ENCODE data around the gene ENOX2. TPM values are rescaled to one million over a fixed set of nuclear protein-coding genes. Genes with fewer than 3 reads are reported as not detected.
"Not testable (repeated sequence)": the region's sequence is repeated elsewhere in the genome, so short reads cannot be mapped to it uniquely, and the experiment has no call there.

ENOX2 gene
- polyA plus RNA-seq, 4 donors, result 5.7 to 17.4 (median 16.1) TPM

- DNase-seq (ENCODE audit: low read depth in 4 of 4, low spot score in 2 of 4), result no peak
Observed at GRCh38 chrX:130829526-130830515, 73.2 kb downstream of the ENOX2 start.

GRCh38 chrX:130828641-130829040, 74.4 kb downstream of the ENOX2 start:
- DNase-seq (ENCODE audit: low read depth in 4 of 4, low spot score in 2 of 4), result no peak

- no peak for DNase-seq (ENCODE audit: low read depth in 4 of 4, low spot score in 2 of 4)
Observed at GRCh38 chrX:130827648-130828047, 75.4 kb downstream of the ENOX2 start.

GRCh38 chrX:130826249-130826648, 76.8 kb downstream of the ENOX2 start:
- no peak for DNase-seq (ENCODE audit: low read depth in 4 of 4, low spot score in 2 of 4)

DNA sequence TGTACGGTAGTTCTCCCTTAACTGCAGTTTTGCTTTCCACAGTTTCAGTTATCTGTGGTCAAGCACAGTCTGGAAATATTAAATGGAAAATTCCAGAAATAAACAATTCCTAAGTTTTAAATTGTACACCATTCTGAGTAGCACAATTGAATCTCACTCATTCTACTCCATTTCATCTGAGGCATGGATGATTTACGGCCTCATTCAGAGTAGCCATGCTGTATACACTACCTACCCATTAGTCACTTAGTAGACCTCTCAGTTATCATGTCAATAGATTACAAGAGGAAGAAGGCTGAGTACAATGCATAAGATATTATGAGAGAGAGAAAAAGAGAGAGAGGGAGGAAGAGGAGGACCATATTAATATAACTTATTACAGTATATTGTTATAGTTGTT, 77.5 kb downstream of the ENOX2 start:
- DNase-seq (ENCODE audit: low read depth in 4 of 4, low spot score in 2 of 4), result no peak

- DNase-seq (ENCODE audit: low read depth in 4 of 4, low spot score in 2 of 4), result not testable (repeated sequence)
Observed at GRCh38 chrX:130819367-130819766, 83.6 kb downstream of the ENOX2 start.

DNA sequence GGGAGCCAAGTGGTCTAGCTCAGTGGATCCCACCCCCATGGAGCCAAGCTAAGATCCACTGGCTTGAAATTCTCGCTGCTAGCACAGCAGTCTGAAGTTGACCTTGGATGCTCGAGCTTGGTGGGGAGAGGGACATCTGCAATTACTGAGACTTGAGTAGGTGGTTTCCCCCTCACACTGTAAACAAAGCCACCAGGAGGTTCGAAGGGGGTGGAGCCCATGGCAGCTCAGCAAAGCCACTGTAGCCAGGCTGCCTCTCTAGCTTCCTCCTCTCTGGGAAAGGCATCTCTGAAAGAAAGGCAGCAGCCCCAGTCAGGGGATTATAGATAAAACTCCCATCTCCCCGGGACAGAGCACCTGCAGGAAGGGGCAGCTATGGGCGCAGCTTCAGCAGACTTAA, 89.1 kb downstream of the ENOX2 start:
- not testable (repeated sequence) for DNase-seq (ENCODE audit: low read depth in 4 of 4, low spot score in 2 of 4)

GRCh38 chrX:130810561-130810960, 92.4 kb downstream of the ENOX2 start:
- DNase-seq (ENCODE audit: low read depth in 4 of 4, low spot score in 2 of 4), result no peak

DNA sequence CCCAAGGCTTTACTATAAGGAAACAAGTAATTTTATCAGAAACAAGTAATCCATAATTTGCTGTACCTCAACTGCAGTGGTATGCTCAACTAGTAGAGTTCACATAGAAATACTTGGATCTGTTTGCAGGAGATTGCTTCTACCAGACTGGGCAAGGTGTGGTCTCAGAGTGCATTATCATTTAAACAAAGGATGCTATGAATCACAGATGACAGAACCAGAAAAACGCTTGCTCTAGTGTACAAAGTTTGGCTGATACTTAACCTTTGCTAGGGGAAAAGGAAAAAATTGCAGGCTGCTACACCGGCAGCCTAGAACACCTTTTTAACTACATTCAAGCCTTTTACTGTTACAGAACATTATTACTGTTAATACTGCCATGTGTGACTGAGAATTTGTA, 97.1 kb downstream of the ENOX2 start:
- no peak for DNase-seq (ENCODE audit: low read depth in 4 of 4, low spot score in 2 of 4)

DNA sequence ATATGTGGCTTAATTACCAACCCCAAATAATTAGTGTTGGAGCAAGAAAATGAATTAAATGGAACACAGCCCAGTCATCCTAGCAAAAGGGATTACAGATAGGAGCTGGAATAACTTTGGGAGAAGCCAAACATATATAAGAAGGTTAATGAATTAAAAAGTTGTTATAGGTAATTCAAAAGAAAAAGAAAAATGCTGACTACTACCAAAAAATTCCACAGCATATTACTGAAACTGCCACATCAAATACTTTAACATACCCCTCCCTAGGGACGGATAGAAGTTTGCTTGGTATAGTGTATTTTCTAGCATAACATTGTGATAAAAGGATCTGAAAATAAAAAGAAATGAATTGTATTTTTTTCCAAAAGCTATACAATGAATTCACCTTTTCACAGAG, 99.5 kb downstream of the ENOX2 start:
- no peak for DNase-seq (ENCODE audit: low read depth in 4 of 4, low spot score in 2 of 4)

DNA sequence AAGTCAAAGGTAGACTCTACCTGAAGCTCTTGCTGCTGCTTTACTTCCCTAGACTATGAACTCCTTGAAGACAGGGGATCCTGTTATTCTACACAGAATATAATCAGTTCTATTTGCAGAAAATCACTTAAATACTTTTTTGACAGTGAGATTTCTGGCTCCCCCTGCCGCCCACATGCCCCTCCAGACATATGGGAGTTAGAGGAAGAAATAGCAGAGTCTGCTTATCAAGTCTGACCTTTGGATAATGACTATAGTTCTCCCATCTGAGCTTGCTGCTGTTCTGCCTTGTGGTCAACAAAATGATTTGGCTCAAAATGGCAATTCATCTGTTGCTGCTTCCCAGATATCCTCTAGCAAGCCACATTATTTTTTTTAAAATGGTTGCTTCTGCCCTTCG, 101.1 kb downstream of the ENOX2 start:
- DNase-seq (ENCODE audit: low read depth in 4 of 4, low spot score in 2 of 4), result no peak

DNA sequence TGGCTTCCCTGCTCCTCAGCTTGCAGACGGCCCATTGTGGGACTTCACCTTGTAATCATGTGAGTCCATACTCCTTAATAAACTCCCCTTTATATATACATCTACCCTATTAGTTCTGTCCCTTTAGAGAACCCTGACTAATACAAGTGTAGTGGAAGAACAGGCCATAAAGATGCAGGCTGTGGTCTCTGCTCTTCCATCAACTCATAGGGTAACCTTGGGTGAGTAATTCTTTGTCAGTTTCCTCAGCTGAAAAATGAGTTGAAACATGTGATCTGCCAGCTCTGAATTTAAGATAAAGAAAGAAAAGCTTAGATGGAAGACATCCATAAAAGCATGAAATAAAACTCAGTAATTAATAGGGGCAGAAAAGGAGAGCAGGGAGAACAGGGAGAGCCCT, 103.6 kb downstream of the ENOX2 start:
- no peak for DNase-seq (ENCODE audit: low read depth in 4 of 4, low spot score in 2 of 4)

DNA sequence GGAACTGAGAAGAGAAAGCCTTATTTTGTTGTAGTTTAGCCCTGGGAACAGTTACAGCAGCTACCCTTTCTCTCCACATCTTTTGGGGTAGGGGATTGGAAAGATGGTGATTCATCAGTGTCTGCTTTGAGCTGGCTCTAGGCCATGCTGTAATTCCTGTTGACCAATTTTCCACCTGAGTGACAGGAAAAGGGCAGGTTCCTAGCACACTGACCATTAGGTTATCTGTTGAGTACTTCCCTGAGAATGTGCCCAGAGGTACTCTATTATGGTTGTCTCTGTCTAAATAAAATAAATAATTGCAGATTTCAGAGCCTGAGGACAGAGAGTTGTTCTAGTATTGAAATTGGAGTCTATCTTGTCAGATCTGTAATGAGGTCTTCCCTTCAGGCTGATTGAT, 109.0 kb downstream of the ENOX2 start:
- no peak for DNase-seq (ENCODE audit: low read depth in 4 of 4, low spot score in 2 of 4)

DNA sequence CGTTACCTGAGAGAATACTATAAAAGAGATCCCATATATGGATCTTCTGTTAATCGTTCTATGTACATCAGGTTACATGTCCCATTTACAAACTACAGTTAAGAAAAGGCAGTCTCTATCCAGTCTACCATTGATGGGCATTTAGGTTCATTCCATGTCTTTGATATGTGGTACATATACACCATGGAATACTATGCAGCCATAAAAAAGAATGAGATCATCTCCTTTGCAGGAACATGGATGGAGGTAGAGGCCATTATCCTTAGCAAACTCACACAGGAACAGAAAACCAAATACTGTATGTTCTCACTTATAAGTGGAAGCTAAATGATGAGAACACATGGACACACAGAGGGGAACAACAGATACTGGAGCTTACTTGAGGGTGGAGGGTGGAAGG, 111.1 kb downstream of the ENOX2 start:
- DNase-seq (ENCODE audit: low read depth in 4 of 4, low spot score in 2 of 4), result not testable (repeated sequence)

DNA sequence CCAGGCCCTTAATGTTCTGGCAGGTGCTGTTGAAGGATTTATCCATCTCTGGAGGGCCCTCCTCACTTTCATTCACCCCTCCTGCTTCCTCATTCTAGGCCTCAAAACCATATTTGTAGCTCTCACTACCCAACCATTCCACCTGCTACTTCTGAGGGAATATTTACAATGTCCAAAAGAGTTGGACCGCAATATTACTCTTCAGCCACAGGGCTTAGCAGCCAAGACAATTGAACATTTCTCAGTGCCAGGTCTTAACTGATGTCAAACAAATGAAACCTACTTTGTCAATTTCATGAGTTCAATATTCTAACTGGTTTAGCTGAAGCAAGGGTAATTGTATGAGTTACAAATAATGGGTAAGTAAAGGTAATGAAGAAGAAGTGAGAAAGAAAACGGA, 113.2 kb downstream of the ENOX2 start:
- DNase-seq (ENCODE audit: low read depth in 4 of 4, low spot score in 2 of 4), result no peak

- no peak for DNase-seq (ENCODE audit: low read depth in 4 of 4, low spot score in 2 of 4)
Observed at GRCh38 chrX:130788786-130789581, 114.0 kb downstream of the ENOX2 start.

DNA sequence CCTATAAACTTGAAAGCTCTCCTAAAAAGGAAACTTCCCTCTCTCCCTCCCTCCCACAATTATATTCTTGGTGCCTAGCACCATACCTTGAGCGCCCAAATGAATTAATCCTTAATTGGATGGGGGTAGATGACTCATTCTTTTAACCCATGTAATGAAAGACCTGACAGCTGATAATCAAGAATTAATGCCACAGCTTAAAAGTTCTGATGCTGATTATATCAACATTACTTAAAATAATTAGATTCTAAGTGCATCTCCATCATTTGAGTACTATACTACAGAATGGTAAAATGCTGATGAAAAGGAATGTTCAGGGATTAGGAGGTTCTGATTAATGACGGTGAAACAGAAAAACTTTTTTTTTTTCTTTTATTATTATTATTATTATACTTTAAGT, 117.0 kb downstream of the ENOX2 start:
- no peak for DNase-seq (ENCODE audit: low read depth in 4 of 4, low spot score in 2 of 4)

DNA sequence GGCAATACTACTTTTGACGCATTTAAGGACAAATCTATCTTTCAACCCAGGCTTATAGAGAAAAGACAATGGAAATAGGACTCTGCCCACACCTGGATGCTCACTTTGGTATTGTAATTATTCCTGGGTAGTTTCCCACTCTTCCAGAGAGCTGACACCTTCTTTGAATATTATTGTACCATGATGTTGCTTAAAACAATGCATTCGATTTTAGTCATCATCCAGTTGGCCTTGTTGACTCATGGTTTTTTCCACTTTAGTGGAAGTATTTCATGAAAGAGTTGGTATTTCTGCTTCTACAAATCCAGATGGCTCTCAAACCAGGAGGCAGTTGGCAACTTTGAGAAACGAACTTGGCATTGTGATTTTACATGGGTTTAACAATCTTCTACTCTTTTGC, 124.2 kb downstream of the ENOX2 start:
- no peak for DNase-seq (ENCODE audit: low read depth in 4 of 4, low spot score in 2 of 4)

DNA sequence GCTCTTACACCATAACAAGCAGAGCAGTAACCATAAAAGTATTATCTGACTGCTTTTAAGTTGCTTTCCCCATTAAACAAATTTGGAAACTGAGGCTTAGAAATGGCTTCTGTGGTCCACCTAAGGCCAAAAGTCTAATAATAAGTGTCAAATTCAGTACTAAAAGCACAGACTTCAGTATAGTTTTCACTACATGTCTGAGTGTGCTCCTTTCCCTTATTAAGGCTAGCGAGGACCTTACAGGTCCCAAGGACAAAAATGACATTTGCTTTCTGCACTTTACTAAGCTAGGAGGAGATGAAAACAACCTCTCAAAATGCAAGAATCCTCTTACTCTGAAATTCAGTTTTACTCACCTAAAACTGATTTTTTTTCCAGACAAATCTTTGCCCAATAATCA, 127.2 kb downstream of the ENOX2 start:
- DNase-seq (ENCODE audit: low read depth in 4 of 4, low spot score in 2 of 4), result no peak

- no peak for DNase-seq (ENCODE audit: low read depth in 4 of 4, low spot score in 2 of 4)
Observed at GRCh38 chrX:130772776-130773143, 130.2 kb downstream of the ENOX2 start.

DNA sequence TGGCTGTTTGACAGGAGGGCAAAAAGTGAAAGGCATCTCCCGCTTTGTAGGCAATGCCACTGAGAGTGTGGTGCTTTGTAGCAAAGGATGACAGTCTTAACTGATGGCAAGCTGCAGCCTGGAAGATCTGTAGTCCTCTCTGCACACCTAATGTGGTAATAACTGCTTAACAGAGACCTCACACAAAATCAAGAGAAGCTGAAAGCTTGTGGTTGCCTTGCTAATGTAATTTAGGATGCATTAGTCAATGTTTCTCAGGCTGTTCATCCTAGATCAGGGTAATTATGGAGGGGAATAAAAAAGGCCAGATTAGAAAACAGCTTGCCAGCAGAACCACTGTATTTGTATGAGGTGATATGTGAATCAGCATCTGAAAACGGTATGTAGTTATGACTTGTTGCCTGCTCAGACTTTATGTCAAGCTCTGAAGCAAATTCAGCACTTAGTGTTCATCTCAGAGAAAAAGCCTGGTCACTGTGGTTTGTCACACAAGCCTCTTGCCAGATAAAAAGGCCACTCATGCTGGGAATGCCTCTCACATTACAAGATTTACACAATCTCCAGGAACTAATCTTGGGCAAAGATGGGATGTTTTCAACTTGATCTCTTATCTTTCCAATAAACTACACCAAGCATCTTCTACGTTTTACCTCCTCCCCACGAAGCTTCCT, 130.8 kb downstream of the ENOX2 start:
- DNase-seq (ENCODE audit: low read depth in 4 of 4, low spot score in 2 of 4), result no peak

Data from left renal cortex interstitium (tissue), 4 donors.